Measurements from ENCODE around the gene ABHD16B. TPM values are rescaled to one million over a fixed set of nuclear protein-coding genes. Genes with fewer than 3 reads are reported as not detected.

The ABHD16B gene
- total and polyA plus RNA-seq, 2 donors (not counting 1 experiment from before 2014, with no cell fraction given), result not detected

- Mint-ChIP-seq H3K4me1 (no peaks in the 10 kb centered on the region), H3K4me3 (no peak overlapping the region), H3K27ac (no peak overlapping the region), H3K9me3 (ENCODE audit: insufficient read depth) (no peaks in the 10 kb centered on the region), H3K27me3 (no peaks in the 10 kb centered on the region)
- no peaks in the 10 kb centered on the region for H3K9me3 ChIP-seq (ENCODE audit: control extremely low read depth in 1 of 3, control insufficient read depth in 2 of 3, insufficient read depth in 1 of 3, low read length in 2 of 3)
- WGBS (ENCODE audit: insufficient coverage), result 97% methylated on average over 26 of the region's 28 CpGs
- H3K9ac ChIP-seq (ENCODE audit: low read length), result no peak overlapping the region
- DNase-seq, result no peak
- no peak for ATAC-seq (ENCODE audit: low read depth)
- CTCF ChIA-PET, result interaction anchor here (0.9 kb wide), 1 partner anchor 354 kb away, joined by 3 read pairs; no protein-coding TSS in a partner anchor
- H3K27me3 ChIP-seq (replicated peaks in 1 of 4; ENCODE audit: control extremely low read depth in 1 of 4, control insufficient read depth in 3 of 4, insufficient read depth in 4 of 4, low read length in 3 of 4), result no peaks in the 10 kb centered on the region
- H3K4me2 ChIP-seq (replicated peaks; ENCODE audit: low read depth, low read length, poor library complexity, severe bottlenecking), result no peak overlapping the region
- H2AFZ ChIP-seq (ENCODE audit: insufficient read depth, low read depth, low read length, poor library complexity, severe bottlenecking), result no peak overlapping the region
- TF ChIP-seq CTCF (IDR thresholded peaks at IDR 0.05), result no peak
- no peak for TF ChIP-seq EZH2 (IDR thresholded peaks at IDR 0.05; ENCODE audit: borderline replicate concordance, insufficient read depth, low read depth, low read length, poor library complexity, severe bottlenecking)
- H3K36me3 ChIP-seq (replicated peaks in 1 of 2; ENCODE audit: control extremely low read depth in 1 of 2, control insufficient read depth in 1 of 2, extremely low read depth in 1 of 2, insufficient read depth in 2 of 2, low read length in 1 of 2), result peaks cover 8 to 39% of the 10 kb centered on the region in 2 experiments
- no peak overlapping the region for H3K4me3 ChIP-seq (ENCODE audit: control extremely low read depth in 1 of 5, extremely low read depth in 1 of 5, insufficient read depth in 1 of 5, low read depth in 2 of 5, low read length in 4 of 5)
- peaks cover 75% of the 10 kb centered on the region for H4K20me1 ChIP-seq (ENCODE audit: control insufficient read depth, insufficient read depth, low read length, poor library complexity, severe bottlenecking)
- peaks cover 44% of the 10 kb centered on the region for H3K79me2 ChIP-seq (ENCODE audit: control insufficient read depth, insufficient read depth, low read length)
- POLR2A ChIA-PET, result interaction anchor here (0.6 kb wide), 1 partner anchor 90 kb away, joined by 4 read pairs; no protein-coding TSS in a partner anchor
- no peaks in the 10 kb centered on the region for H3K4me1 ChIP-seq (ENCODE audit: control insufficient read depth in 2 of 2, insufficient read depth in 2 of 2, low read length in 2 of 2)
- intact Hi-C loops (cut with micrococcal nuclease), result no loop called here
- H3K27ac ChIP-seq (ENCODE audit: low read length in 2 of 2), result no peak overlapping the region
Observed at GRCh38 chr20:63882257-63883200, 21.2 kb downstream of the ABHD16B start.

GRCh38 chr20:63883201-63883593 is 21.9 kb downstream of the ABHD16B start:
- no peak overlapping the region for H3K4me3 ChIP-seq (ENCODE audit: control extremely low read depth in 1 of 5, extremely low read depth in 1 of 5, insufficient read depth in 1 of 5, low read depth in 2 of 5, low read length in 4 of 5)
- TF ChIP-seq EZH2 (IDR thresholded peaks at IDR 0.05; ENCODE audit: borderline replicate concordance, insufficient read depth, low read depth, low read length, poor library complexity, severe bottlenecking) (no peak), CTCF (IDR thresholded peaks at IDR 0.05) (no peak)
- peaks cover 43% of the 10 kb centered on the region for H3K79me2 ChIP-seq (ENCODE audit: control insufficient read depth, insufficient read depth, low read length)
- Mint-ChIP-seq H3K4me1 (no peaks in the 10 kb centered on the region), H3K27me3 (no peaks in the 10 kb centered on the region), H3K4me3 (no peak overlapping the region), H3K9me3 (ENCODE audit: insufficient read depth) (no peaks in the 10 kb centered on the region), H3K27ac (no peak overlapping the region)
- ChIA-PET POLR2A (interaction anchor here (0.6 kb wide), 1 partner anchor 91 kb away, joined by 4 read pairs; no protein-coding TSS in a partner anchor), CTCF (no interaction called here)
- no peak overlapping the region for H3K27ac ChIP-seq (ENCODE audit: low read length in 2 of 2)
- ATAC-seq (ENCODE audit: low read depth), result no peak
- WGBS (ENCODE audit: insufficient coverage), result 98% methylated on average over 5 of the region's 6 CpGs
- H4K20me1 ChIP-seq (ENCODE audit: control insufficient read depth, insufficient read depth, low read length, poor library complexity, severe bottlenecking), result peaks cover 75% of the 10 kb centered on the region
- peaks cover 8 to 41% of the 10 kb centered on the region in 2 experiments for H3K36me3 ChIP-seq (replicated peaks in 1 of 2; ENCODE audit: control extremely low read depth in 1 of 2, control insufficient read depth in 1 of 2, extremely low read depth in 1 of 2, insufficient read depth in 2 of 2, low read length in 1 of 2)
- H3K9ac ChIP-seq (ENCODE audit: low read length), result no peak overlapping the region
- H3K4me2 ChIP-seq (replicated peaks; ENCODE audit: low read depth, low read length, poor library complexity, severe bottlenecking), result no peak overlapping the region
- no peaks in the 10 kb centered on the region for H3K4me1 ChIP-seq (ENCODE audit: control insufficient read depth in 2 of 2, insufficient read depth in 2 of 2, low read length in 2 of 2)
- H2AFZ ChIP-seq (ENCODE audit: insufficient read depth, low read depth, low read length, poor library complexity, severe bottlenecking), result no peak overlapping the region
- no peak for DNase-seq
- H3K9me3 ChIP-seq (ENCODE audit: control extremely low read depth in 1 of 3, control insufficient read depth in 2 of 3, insufficient read depth in 1 of 3, low read length in 2 of 3), result no peaks in the 10 kb centered on the region
- intact Hi-C loops (cut with micrococcal nuclease), result no loop called here
- H3K27me3 ChIP-seq (replicated peaks in 1 of 4; ENCODE audit: control extremely low read depth in 1 of 4, control insufficient read depth in 3 of 4, insufficient read depth in 4 of 4, low read length in 3 of 4), result no peaks in the 10 kb centered on the region
